DOHH2 (cell line): ENCODE results near the gene NPRL2.

Experiments used
- H3F3A ChIP-seq: fragments of 200-600 bp; sonication (generic), shearing (Covaris generic); 2 replicates; pipeline ENCODE4 v1.6.0; 2016; ENCODE audit warnings: antibody characterized with exemption, mild to moderate bottlenecking; ENCODE audit not compliant: control insufficient read depth, insufficient read depth
- H3K27ac ChIP-seq: fragments of 200-600 bp; sonication (generic); 2 replicates; pipeline ENCODE4 v1.5.1; 2014; ENCODE audit warnings: low read depth, mild to moderate bottlenecking, low read length, moderate library complexity
- H3K27me3 ChIP-seq: fragments of 200-600 bp; sonication (generic); 2 replicates; pipeline ENCODE4 v1.6.1; 2014; ENCODE audit warnings: mild to moderate bottlenecking, low read length, mixed read lengths; ENCODE audit not compliant: control insufficient read depth
- H3K36me3 ChIP-seq: fragments of 200-600 bp; sonication (generic); 2 replicates; pipeline ENCODE4 v1.6.1; 2014; ENCODE audit warnings: mild to moderate bottlenecking, low read length, moderate library complexity, mixed read lengths; ENCODE audit not compliant: control insufficient read depth
- H3K4me1 ChIP-seq: fragments of 200-600 bp; sonication (generic); 2 replicates; pipeline ENCODE4 v1.6.1; 2014; ENCODE audit warnings: mild to moderate bottlenecking, low read length, mixed read lengths; ENCODE audit not compliant: control insufficient read depth
- H3K4me2 ChIP-seq: fragments of 200-600 bp; sonication (generic); 2 replicates; pipeline ENCODE4 v1.6.0; 2014; ENCODE audit warnings: mild to moderate bottlenecking, low read length, moderate library complexity
- H3K4me3 ChIP-seq: fragments of 200-600 bp; sonication (generic); 2 replicates; pipeline ENCODE4 v1.5.1; 2014; ENCODE audit warnings: mild to moderate bottlenecking, low read length, mixed read lengths
- H3K79me2 ChIP-seq: fragments of 200-600 bp; sonication (generic); 2 replicates; pipeline ENCODE4 v1.6.1; 2014; ENCODE audit warnings: mild to moderate bottlenecking, low read length, mixed read lengths; ENCODE audit not compliant: control insufficient read depth
- H3K9me2 ChIP-seq: fragments of 200-600 bp; sonication (generic); replicated peaks from 2 replicates; pipeline ENCODE4 v1.6.1; 2014; ENCODE audit warnings: mild to moderate bottlenecking, low read length, mixed read lengths; ENCODE audit not compliant: control insufficient read depth
- H3K9me3 ChIP-seq: fragments of 200-600 bp; sonication (generic); 2 replicates; pipeline ENCODE4 v1.6.1; 2014; ENCODE audit warnings: antibody characterized with exemption, low read length, mixed read lengths; ENCODE audit not compliant: control insufficient read depth, insufficient read depth
- H4K20me1 ChIP-seq: fragments of 200-600 bp; sonication (generic); 2 replicates; pipeline ENCODE4 v1.6.0; 2014; ENCODE audit warnings: low read depth, mild to moderate bottlenecking, antibody characterized with exemption, low read length, moderate library complexity; ENCODE audit not compliant: control insufficient read depth, insufficient read depth
- EZH2phosphoT487 ChIP-seq: fragments of 200-600 bp; sonication (generic); IDR thresholded peaks from 2 replicates; pipeline ENCODE4 v1.6.1; 2017; ENCODE audit warnings: borderline replicate concordance, mild to moderate bottlenecking, antibody characterized with exemption, low read length, moderate library complexity, mixed read lengths
- TF ChIP-seq, protein P1 (sequence below): fragments of 200-600 bp; sonication (generic); IDR thresholded peaks from one replicate; pipeline ENCODE4 v1.5.1; 2014; ENCODE audit warnings: antibody characterized with exemption, mild to moderate bottlenecking, low read depth, low read length; ENCODE audit not compliant: poor library complexity, severe bottlenecking

The NPRL2 gene

DNA sequence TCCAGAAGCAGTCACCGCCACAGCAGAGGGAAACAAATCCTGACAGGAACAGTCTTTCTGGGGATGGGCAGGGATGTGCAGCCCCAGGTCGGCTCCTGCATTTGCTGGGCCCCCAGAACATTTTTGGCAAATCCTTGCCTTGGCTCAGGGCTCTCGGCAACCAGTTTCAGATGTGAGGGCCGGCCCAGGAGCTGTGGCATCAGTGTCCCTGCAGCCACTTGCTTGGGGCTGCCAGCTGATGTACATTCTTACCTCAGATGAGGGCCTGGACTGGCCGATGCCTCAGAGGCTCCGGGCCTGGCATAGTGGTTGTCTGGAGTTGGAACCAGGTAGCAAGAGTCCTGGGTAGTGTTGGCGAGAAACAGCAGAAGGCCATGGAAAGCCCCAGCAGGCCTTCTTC lies 4.3 kb upstream of the NPRL2 start:
- Histone ChIP-seq H3K4me2 (no peak overlapping the region), H3K36me3 (peaks cover 58% of the 10 kb centered on the region), H4K20me1 (peaks cover 23% of the 10 kb centered on the region), H3F3A (0 out of 2 replicates have a peak, but pooled peaks cover 4% of the 10 kb centered on the region), H3K27me3 (no peaks in the 10 kb centered on the region), H3K27ac (no peak overlapping the region), H3K4me3 (no peak overlapping the region), H3K9me2 (no peaks in the 10 kb centered on the region), H3K4me1 (peaks cover 47% of the 10 kb centered on the region), H3K9me3 (no peaks in the 10 kb centered on the region), H3K79me2 (peaks cover 67% of the 10 kb centered on the region)
- no peak for TF ChIP-seq EZH2phosphoT487
- TF ChIP-seq, protein P1, sequence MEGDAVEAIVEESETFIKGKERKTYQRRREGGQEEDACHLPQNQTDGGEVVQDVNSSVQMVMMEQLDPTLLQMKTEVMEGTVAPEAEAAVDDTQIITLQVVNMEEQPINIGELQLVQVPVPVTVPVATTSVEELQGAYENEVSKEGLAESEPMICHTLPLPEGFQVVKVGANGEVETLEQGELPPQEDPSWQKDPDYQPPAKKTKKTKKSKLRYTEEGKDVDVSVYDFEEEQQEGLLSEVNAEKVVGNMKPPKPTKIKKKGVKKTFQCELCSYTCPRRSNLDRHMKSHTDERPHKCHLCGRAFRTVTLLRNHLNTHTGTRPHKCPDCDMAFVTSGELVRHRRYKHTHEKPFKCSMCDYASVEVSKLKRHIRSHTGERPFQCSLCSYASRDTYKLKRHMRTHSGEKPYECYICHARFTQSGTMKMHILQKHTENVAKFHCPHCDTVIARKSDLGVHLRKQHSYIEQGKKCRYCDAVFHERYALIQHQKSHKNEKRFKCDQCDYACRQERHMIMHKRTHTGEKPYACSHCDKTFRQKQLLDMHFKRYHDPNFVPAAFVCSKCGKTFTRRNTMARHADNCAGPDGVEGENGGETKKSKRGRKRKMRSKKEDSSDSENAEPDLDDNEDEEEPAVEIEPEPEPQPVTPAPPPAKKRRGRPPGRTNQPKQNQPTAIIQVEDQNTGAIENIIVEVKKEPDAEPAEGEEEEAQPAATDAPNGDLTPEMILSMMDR: no peak

DNA sequence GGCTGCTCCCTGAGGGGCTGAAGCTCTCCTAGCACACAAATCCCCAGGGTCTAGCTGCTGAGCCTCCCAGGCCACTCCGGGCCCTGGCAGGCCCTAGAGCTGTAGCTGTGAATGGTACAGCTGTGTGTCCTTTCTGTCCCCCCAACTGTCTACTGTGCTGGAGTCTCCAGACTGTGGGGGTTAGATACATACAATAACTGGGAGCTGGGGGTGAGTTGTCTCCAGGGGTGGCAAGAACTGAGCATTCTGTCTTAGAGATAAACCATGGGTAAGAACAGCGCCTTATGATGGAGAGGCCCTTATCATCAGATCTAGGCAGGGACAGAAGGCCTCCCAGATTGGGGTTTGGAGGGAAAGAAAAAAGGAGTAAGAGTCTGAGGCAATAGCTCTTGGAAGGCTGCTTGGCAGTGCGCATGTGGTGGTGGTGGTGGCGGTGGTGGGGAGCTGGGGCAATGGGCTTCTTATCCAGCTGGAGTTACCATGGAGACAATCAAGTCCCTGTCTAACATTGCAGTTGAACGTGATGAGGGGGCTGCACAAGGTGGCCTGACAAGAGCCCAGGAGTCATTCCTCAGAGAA lies 3.7 kb upstream of the NPRL2 start:
- no peaks in the 10 kb centered on the region for H3K9me2 ChIP-seq
- H3K27ac ChIP-seq: no peak overlapping the region
- 0 out of 2 replicates have a peak, but pooled peaks cover 4% of the 10 kb centered on the region for H3F3A ChIP-seq
- no peak for TF ChIP-seq EZH2phosphoT487
- TF ChIP-seq, protein P1: no peak
- H3K4me3 ChIP-seq: no peak overlapping the region
- H3K9me3 ChIP-seq: no peaks in the 10 kb centered on the region
- H3K4me1 ChIP-seq: peaks cover 49% of the 10 kb centered on the region
- no peak overlapping the region for H3K4me2 ChIP-seq
- H3K79me2 ChIP-seq: peaks cover 72% of the 10 kb centered on the region
- H4K20me1 ChIP-seq: peaks cover 23% of the 10 kb centered on the region
- peaks cover 60% of the 10 kb centered on the region for H3K36me3 ChIP-seq
- H3K27me3 ChIP-seq: no peaks in the 10 kb centered on the region

DNA sequence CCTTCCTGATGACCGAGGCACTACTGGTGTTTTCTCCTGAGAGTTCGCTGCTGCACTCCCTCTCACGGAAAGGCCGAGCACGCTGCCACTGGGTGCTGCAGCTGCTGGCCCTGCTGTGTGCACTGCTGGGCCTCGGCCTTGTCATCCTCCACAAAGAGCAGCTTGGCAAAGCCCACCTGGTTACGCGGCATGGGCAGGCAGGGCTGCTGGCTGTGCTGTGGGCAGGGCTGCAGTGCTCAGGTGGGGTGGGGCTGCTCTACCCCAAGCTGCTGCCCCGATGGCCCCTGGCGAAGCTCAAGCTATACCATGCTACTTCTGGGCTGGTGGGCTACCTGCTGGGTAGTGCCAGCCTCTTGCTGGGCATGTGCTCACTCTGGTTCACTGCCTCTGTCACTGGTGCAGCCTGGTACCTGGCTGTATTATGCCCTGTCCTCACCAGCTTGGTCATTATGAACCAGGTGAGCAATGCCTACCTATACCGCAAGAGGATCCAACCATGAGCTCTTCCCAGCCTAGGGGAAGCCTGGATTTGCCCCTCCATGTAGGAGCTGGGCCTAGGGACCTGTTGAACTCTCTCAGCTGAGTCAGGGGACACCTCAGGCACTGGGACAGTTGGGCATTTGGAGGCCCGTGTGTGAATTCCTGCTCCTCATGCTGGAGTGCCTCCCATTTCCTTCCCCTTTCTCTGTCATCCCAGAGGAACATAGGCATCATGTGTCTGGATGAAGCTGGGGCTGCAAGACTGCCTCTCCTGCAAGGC lies 2.9 kb upstream of the NPRL2 start:
- no peak overlapping the region for H3K4me3 ChIP-seq
- TF ChIP-seq EZH2phosphoT487: no peak
- TF ChIP-seq, protein P1: no peak
- H3K9me2 ChIP-seq: no peaks in the 10 kb centered on the region
- peaks cover 51% of the 10 kb centered on the region for H3K4me1 ChIP-seq
- H4K20me1 ChIP-seq: peaks cover 23% of the 10 kb centered on the region
- 0 out of 2 replicates have a peak, but pooled peaks cover 4% of the 10 kb centered on the region for H3F3A ChIP-seq
- peaks cover 66% of the 10 kb centered on the region for H3K79me2 ChIP-seq
- H3K4me2 ChIP-seq: no peak overlapping the region
- H3K9me3 ChIP-seq: no peaks in the 10 kb centered on the region
- H3K27me3 ChIP-seq: no peaks in the 10 kb centered on the region
- H3K36me3 ChIP-seq: peaks cover 62% of the 10 kb centered on the region
- H3K27ac ChIP-seq: no peak overlapping the region
